GM21723 (cell line): ENCODE measurements around the gene PSMA7.

ENCODE experiments used
- ATAC-seq: cut with Tn5 transposase; IDR thresholded peaks from one replicate; pipeline ENCODE4 v1.9.1; 2021; ENCODE audit warnings: mild to moderate bottlenecking, moderate library complexity; ENCODE audit not compliant: unreplicated experiment

PSMA7 gene

DNA sequence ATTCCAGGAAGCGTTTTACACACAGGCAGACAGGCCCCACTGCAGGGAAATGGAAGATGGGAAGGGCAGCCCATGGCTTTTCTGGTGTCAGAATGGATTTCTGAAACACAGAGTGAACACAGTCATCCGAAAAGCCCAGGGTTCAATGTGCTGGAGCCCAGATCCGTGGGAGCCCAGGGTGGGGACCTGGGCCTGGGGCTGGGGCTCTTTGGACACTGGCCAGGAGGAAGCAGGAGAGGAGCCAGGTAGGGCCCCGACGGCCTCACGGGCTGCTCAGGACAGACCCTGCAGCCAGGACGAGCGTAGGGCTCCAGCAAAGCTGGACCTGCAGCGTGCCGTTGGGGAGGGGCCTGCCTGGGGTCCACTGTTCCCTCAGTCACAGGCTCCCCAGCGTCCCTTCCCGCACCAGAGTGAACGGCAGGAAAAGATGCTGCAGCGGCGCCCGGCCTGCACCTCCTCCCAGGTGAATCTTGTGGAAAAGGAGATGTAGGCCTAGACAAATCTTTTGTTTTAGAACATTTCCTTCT is 45.2 kb downstream of the PSMA7 start:
- no peak for ATAC-seq

DNA sequence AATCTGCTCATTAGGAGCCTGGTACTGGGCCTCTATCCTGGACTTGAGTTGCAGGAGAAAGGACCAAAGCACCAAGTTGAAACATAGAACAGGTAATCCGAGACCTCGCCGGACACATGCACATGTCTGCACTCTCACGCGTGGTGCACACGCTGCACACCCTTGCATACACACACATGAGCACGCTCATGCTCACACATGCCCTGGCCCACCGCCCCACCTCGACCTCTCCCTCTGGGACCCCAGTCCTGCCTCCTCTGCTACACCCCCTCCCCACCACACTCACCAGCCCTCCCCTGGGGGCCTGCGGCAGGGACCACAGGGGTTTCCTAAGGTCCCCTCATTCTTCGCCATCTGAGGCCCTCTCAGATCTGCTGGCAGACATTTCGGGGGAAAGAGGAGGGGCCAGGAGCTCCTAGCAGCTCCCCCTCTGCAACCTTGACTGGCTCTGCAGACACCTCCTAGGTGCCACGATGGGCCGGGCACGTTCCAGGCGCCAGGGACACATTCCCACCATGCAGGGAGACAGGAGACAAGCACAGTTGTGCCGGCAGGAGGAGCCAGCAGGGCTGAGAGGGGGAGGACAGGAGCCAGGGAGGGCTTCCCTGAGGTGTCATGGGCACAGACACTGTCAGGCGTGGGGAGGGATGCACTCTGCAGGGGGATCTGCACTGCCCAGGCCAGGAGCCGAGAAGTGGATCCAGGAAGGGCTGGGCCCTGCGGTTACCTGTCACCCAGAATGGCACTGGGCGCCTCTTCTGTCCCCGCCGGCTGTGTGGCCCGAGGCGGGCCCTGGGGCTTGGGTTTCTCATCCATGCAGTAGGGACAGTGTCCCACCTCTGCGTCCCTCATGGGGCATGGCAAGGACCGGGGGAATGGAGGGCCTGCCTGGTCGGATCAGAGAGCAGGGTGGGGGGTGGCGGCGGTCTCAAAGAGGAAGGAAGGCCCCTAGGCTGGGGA is 46.5 kb downstream of the PSMA7 start:
- ATAC-seq: no peak

DNA sequence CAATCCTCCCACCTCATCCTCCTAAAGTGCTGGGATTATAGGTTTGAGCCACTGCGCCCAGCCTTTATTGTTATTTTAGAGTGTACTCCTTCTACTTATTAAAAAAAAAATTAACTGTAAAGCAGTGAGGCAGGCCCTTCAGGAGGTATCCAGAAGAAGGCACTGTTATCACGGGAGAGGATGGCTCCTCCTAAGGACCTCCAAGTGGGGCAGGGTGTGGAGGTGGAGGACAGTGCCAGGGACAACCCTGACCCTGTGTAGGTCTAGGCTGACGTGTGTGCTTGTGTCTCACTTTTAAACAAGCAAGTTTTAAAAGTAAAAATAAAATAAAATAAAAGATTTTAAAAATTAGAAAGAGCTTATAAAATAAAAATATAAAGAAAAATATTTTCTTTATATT is 53.8 kb downstream of the PSMA7 start:
- ATAC-seq: no peak

DNA sequence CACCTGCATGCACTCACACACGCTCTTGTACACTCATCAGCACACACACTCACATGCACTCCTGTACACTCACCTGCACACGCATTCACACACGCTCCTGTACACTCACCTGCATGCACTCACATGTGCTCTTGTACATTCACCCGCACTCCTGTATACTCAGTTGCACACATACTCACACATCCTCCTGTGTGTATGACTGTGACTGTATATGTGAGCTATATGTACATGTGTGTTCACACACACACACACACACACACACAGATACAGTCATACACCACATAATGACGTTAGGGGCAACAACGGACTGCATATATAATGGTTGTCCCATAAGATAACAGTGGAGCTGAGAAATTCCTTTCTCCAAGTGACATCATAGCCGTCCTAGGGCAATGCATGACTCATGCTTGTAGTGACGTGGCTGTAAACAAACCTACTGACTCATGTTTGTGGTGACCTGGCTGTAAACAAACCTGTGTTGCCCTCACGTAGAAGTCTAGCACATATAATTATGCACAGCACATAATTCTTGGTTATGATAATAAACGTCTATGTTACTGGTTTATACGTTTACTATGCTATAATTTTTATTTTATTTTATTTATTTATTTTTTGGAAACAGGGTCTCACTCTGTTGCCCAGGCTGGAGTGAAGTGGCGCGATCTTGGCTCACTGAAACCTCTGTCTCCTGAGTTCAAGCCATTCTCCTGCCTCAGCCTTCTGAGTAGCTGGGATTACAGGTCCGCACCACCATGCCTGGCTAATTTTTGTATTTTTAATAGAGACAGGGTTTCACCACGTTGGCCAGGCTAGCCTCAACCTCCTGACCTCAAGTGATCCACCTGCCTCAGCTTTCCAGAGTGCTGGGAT is 54.7 kb downstream of the PSMA7 start:
- no peak for ATAC-seq

DNA sequence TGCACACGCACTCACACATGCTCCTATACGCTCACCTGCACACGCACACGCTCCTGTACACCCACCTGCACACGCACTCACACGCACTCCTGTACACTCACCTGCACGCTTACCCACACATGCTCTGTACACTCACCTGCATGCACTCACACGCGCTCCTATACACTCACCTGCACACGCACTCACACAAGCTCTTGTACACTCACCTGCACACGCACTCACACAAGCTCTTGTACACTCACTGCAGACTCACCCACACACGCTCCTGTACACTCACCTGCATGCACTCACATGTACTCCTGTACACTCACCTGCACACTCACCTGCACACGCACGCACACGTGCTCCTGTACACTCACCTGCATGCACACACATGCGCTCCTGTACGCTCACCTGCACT is 55.6 kb downstream of the PSMA7 start:
- no peak for ATAC-seq

DNA sequence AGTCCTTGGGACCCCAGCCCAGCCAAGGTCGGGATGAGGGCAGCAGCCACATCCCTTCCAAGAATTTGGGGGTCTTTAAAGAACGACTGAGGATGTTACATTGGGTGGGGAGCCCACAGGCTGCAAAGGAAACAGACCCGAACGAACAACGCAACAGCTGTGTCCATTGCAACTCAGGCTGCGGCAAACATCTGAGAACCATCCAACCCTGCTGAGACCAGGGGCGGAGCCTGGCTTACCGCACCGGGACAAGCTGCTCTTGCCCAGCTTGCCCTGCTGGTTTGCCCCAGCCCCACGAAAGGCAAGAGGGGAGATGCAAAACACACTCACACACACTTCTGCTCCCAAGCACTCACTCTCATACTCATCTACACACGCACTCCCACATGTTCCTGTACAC is 56.0 kb downstream of the PSMA7 start:
- no peak for ATAC-seq
